ENCODE results near the gene MAP2K2.

MAP2K2 gene

GRCh38 chr19:4086411-4086867 lies 37.5 kb downstream of the MAP2K2 start:
- TF ChIP-seq CTCF (IDR thresholded peaks at IDR 0.05; ENCODE audit: extremely low read depth, insufficient read depth, missing control alignments): no peak
- in situ Hi-C loops (cut with MboI; ENCODE audit: low pct_unique_long_range_greater_than_20kb, low sequenced_read_pairs, unreplicated experiment): no loop called here
- no peak for DNase-seq (ENCODE audit: low spot score)

- in situ Hi-C loops (cut with MboI; ENCODE audit: low pct_unique_long_range_greater_than_20kb, low sequenced_read_pairs, unreplicated experiment): no loop called here
- no peak for TF ChIP-seq CTCF (IDR thresholded peaks at IDR 0.05; ENCODE audit: extremely low read depth, insufficient read depth, missing control alignments)
Observed at GRCh38 chr19:4084547-4084877, 39.4 kb downstream of the MAP2K2 start.

GRCh38 chr19:4083677-4084546 lies 40.0 kb downstream of the MAP2K2 start:
- TF ChIP-seq CTCF (IDR thresholded peaks at IDR 0.05; ENCODE audit: extremely low read depth, insufficient read depth, missing control alignments): no peak
- DNase-seq (ENCODE audit: low spot score): peak; percentile 72
- in situ Hi-C loops (cut with MboI; ENCODE audit: low pct_unique_long_range_greater_than_20kb, low sequenced_read_pairs, unreplicated experiment): no loop called here

More at GRCh38 chr19:4084547-4084877, 39.4 kb downstream of the MAP2K2 start:
- DNase-seq (ENCODE audit: low spot score): no peak

GRCh38 chr19:4082172-4082571 lies 41.8 kb downstream of the MAP2K2 start:
- in situ Hi-C loops (cut with MboI; ENCODE audit: low pct_unique_long_range_greater_than_20kb, low sequenced_read_pairs, unreplicated experiment): no loop called here
- no peak for TF ChIP-seq CTCF (IDR thresholded peaks at IDR 0.05; ENCODE audit: extremely low read depth, insufficient read depth, missing control alignments)
- no peak for DNase-seq (ENCODE audit: low spot score)

GRCh38 chr19:4081441-4082129 lies 42.3 kb downstream of the MAP2K2 start:
- in situ Hi-C loops (cut with MboI; ENCODE audit: low pct_unique_long_range_greater_than_20kb, low sequenced_read_pairs, unreplicated experiment): no loop called here
- TF ChIP-seq CTCF (IDR thresholded peaks at IDR 0.05; ENCODE audit: extremely low read depth, insufficient read depth, missing control alignments): no peak
- DNase-seq (ENCODE audit: low spot score): no peak

- TF ChIP-seq CTCF (IDR thresholded peaks at IDR 0.05; ENCODE audit: extremely low read depth, insufficient read depth, missing control alignments): no peak
- DNase-seq (ENCODE audit: low spot score): no peak
- in situ Hi-C loops (cut with MboI; ENCODE audit: low pct_unique_long_range_greater_than_20kb, low sequenced_read_pairs, unreplicated experiment): no loop called here
Observed at GRCh38 chr19:4080473-4080872, 43.4 kb downstream of the MAP2K2 start.

Measured in GM13977 (cell line).